GM18951 (cell line): Measurements from ENCODE around the gene NF2.

Source experiments
- POLR2A ChIP-seq: IDR thresholded peaks from 4 replicates; pipeline ENCODE4 v1.6.1; 2011; ENCODE audit warnings: mild to moderate bottlenecking; ENCODE audit not compliant: insufficient read length, insufficient read depth; ENCODE audit errors: extremely low read depth
- in situ Hi-C: fragments of 300-500 bp; cut with MboI; formaldehyde crosslinking; loops from one replicate; pipeline ENCODE4 v1.12.0; 2022; ENCODE audit warnings: low sequenced_read_pairs, mixed read lengths, inconsistent platforms; ENCODE audit not compliant: unreplicated experiment

NF2 gene

DNA sequence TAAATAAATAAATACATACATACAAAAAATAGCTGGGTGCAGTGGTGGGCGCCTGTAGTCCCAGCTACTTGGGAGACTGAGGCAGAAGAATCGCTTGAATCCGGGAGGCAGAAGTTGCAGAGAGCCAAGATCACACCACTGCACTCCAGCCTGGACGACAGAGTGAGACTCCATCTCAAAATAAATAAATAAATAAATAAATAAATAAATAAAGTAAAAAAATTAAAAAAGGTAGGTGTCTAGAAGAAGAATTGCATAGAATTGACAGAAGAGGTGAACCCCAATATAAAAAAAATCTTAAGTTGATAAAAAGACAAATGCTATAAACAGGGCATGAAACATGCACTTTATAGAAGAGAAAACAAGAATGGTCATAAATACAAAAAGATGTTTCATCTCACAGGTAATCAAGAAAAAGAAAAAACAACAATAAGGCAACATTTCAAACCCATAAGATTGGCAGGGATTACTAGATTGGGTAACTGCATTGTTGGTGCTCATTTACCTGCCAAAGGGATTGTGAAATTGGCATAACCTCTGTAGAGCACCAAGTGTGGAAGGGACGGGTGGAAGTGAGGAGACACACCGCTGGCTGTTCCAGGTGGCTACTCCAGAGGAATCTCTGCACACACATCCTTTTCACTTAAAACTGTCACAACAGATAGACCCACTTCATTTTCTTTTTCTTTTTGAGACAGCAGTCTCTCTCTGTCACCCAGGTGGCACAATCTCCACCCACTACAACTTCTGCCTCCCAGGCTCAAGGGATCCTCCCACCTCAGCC is 44.7 kb downstream of the NF2 start:
- in situ Hi-C loops = no loop called here
- no peak for TF ChIP-seq POLR2A

DNA sequence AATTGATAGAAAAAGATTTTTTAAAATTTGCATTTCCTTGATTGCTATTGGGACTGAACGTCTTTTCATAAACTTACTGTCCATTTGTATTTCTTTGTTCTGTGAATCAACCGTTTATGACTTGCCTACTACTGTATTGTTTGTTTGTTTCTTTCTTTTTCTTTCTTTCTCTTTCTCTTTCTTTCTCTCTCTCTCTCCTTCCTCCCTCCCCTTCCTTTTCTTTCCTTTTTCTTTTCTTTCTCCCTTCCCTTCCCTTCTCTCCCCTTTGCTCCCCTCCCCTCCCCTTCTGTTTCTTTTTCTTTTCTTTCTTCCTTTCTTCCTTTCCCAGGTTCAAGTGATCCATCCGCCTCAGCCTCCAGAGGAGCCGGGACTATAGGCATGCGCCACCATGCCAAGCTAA is 46.9 kb downstream of the NF2 start:
- in situ Hi-C loops = no loop called here
- TF ChIP-seq POLR2A = no peak

DNA sequence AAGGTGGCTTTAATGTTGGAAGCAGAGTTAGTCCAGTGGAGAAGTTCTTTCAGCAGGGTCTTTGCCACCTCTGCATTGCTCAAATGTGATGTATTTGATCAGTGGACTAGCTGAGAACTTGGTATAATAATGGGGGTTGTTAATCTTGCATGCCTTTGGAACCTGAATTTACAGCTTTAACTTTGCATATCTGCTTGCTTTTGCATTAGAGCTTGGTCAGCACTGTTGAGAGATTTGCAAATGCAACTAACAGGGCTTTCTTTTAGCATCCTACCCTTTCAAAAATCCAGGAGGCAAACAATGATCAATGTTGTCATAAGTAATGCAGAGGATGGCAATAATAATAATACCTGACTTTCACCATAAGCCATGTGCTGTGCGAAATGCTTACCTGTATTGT is 48.2 kb downstream of the NF2 start:
- TF ChIP-seq POLR2A = no peak
- in situ Hi-C loops = no loop called here

DNA sequence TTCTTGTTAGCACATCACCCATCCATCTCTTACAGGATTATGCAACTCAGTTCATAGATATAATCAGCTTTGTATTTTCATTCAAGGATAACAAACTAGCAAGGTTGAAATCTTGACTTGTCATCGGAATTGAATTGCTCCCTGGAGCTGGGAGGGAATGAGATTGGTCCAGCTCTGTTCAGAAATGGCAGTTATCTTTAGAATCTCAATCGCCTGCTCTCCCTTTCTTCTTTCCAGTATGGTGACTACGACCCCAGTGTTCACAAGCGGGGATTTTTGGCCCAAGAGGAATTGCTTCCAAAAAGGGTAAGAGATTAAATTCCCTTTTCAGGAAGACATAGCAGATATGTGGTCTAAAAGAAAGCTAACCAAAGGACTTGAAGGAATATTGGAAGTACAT is 51.0 kb downstream of the NF2 start:
- in situ Hi-C loops = no loop called here

DNA sequence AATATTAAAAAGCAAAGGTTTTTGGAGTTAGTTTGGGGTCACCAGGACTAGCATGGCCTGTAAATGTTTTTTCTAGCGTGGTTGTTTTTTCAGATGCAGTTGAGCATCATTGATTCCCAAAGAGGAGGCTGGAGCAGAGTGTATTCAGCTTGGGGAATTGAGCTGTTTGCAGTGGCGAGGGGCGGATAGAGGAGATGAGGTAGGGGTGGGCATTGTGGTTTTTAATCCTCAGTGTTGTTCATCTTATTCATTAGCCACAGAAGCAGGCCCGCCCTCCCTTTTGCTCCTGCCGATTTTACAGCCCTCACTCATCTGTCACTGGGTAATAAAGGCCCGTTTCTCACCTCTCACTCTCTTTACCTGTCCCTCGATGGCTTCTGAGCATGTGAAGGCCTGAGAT is 51.4 kb downstream of the NF2 start:
- in situ Hi-C loops = no loop called here
- no peak for TF ChIP-seq POLR2A

More for the DNA sequence above, 51.0 kb downstream of the NF2 start:
- TF ChIP-seq POLR2A = no peak

DNA sequence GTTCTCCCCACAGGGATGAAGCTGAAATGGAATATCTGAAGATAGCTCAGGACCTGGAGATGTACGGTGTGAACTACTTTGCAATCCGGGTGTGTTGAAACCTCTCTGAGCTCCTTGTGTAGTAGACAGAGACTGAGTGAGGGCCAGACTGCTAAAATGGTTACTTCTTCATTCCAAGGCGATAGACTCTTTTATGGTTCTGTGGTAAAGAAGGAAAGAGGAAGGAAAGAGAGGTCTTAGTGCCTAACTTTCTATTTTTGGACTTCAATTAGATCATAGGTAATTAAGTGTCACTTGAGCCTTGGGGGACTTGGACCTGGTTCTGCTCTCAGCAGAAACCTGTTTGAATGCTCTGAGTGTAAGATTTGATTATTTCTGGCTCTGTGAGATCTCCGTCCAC is 54.7 kb downstream of the NF2 start:
- in situ Hi-C loops = no loop called here
- TF ChIP-seq POLR2A = no peak

DNA sequence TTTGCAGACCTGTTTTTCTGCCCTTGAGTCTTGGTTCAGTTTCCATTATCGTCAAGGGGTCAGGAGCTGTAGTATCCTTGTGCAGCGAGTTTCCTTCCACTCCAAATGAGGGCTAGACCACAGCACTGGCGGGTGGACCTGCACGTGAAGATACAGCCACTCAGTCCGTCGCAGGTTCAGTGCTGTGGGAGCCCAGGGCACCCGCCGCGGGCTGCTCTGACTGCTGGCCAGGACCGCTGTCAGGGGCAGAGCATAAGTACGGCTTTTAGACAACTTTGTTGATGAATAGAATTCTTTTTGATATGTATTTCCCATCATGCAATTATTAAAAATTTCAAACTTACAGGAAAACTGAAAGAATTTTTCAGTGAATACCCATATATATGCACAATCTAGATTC is 56.6 kb downstream of the NF2 start:
- in situ Hi-C loops = no loop called here
- no peak for TF ChIP-seq POLR2A

DNA sequence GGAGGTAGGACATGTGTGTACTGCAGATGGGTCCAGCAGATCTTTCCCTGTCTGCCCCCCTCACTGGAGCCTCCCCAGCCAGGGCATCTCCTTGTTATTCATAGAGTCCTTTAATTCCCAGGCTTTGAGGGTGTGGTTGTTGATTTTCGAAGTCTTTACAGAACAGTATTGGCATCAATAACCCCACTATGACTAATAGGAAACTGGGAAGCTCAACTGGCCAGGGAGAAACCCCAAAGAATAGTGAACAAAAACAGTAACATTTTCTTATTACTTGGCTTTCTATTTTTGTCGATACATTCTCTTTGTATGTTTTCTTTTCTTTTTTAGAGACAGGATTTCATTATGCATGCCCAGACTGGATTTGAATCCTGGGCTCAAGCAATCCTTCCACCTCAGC is 57.9 kb downstream of the NF2 start:
- no peak for TF ChIP-seq POLR2A
- in situ Hi-C loops = no loop called here

DNA sequence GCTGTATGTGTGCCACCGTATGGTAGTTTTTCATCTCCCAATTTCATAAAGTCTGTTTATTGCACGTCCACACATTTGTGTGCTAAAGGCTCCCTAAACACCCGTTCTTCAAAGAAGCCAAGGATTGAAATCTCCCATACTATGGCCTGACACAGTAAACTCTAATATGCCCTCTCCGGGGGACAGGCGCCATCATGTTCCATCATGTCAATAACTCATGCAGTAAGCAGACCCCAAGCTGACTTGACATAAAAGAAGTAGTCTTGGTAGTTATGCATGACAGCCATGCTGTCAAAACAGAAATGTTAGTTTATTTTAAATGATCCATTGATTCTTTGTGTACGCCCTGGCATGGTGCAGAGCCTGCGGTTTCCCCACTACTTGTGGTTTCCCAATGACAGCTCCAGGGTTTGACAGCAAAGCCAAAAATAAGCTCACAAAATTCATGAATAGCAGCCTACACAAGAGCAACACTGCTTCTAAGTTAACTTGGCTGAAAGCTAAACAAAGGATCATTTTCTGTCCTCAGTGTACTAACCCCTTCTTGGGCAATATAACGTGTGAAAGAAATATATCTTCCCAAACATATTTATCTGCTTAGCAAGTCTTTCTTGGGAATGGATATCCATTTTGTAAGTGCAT is 59.9 kb downstream of the NF2 start:
- no peak for TF ChIP-seq POLR2A
- in situ Hi-C loops = no loop called here

DNA sequence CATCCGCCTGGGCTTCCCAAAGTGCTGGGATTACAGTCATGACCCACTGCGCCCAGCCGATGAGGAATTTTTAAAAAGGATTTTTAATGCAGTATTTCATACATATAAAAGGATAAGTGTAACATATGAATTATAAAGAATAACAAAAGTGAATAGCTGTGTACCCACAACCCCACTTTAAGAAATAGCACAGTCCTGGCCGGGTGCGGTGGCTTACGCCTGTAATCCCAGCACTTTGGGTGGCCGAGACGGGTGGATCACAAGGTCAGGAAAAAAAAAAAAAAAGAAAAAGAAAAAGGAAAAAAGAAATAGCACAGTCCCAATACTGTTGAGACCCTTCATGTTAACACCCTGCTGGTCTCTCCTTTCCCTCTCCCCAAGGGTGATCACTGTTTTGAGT is 62.1 kb downstream of the NF2 start:
- in situ Hi-C loops = no loop called here
- no peak for TF ChIP-seq POLR2A

DNA sequence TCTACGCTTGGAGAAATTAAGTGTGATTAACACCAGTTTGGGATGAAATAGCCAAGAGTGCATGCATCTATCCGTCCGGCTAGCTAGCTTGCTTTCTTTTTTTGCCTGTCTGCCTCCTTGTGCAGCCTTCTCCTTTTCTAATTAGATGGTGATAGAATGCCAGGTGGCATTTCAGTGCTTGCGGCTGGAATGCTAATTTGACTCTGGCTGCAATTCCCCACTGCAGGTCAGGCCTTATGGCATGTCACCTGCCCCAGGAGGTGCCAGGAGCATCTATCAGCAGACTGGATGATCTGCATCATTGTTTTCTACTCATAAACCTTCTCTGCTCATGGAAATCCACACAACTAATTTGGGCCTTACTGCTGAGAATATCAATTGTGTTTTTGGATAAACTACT is 65.2 kb downstream of the NF2 start:
- in situ Hi-C loops = no loop called here
- no peak for TF ChIP-seq POLR2A

DNA sequence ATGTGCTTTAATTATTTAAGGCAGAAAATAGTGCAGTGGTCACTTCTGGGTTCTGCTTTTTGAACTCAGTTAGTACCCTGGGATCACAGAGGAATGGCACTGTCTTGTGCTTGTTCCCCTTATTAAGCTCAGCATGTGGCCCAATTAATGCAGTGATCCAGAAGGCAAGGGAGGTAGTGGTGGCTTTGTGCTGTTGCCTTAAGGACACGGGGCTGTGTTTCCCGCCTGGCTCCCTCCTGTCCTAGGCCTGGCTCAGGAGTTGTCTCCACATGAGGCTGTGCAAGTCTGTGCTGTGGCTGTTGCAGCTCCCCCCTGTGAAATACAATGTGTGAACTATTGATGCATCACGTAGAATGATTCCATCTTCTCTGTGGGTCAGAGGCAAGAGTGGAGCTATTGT is 67.2 kb downstream of the NF2 start:
- no peak for TF ChIP-seq POLR2A
- in situ Hi-C loops = no loop called here

DNA sequence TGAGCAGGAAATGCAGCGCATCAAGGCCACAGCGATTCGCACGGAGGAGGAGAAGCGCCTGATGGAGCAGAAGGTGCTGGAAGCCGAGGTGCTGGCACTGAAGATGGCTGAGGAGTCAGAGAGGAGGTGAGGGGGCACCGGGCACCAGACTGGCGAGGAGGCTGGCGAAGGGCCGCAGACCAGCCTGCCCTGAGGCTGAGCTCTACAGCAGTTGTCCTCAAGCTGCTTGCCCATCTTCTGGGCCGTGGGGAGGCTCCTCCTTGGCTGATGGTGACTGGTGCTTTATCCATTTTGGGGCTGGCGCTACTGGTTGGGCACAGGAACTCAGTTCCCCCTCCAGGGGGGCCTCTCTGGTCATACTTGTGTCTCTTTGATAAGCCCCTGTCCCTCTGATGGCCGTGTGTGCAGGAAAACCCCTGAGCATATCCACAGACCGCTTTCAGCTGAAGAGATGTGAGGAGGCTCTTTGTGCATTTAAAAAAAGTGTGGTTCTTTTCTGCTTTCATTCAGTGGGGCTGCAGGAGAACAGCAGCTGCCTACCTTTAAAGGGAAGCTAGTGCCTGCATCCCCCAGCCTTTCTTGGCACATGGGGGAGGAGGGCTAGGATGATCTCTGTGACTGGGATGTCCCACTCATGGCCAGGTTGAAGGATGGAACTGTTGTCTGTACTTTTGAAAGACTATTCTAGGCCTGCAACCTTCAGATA is 70.1 kb downstream of the NF2 start:
- in situ Hi-C loops = no loop called here
- TF ChIP-seq POLR2A = no peak

DNA sequence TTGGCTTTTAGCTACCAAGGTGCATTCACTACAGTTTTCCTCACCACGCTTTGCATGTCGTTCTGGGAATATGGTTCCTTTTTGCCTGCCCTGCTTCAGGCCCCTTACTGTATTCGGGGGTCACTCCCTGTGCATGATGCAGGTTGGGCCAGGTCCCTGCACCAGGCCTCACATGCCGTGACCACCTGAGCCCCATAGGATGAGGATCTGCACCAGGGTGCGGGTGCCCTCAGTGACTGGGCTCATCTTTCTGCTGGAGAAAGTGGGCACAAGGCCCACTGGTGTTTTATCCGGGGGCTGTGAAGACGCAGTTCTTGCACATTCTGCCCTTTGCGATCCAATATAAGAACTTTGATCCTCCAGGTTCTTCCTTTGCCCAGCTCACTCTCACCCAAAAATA is 70.7 kb downstream of the NF2 start:
- in situ Hi-C loops = no loop called here

More for the DNA sequence above, 70.7 kb downstream of the NF2 start:
- no peak for TF ChIP-seq POLR2A
